ENCODE data around the gene NLGN1. TPM values are rescaled to one million over a fixed set of nuclear protein-coding genes. Genes with fewer than 3 reads are reported as not detected.

NLGN1 gene
- total and polyA plus RNA-seq, 2 of the 8 experiments (the other 6 are each of a cell fraction or from before 2014, with no cell fraction given): 7.8 to 14.8 TPM

- TF ChIP-seq CHD7 (IDR thresholded peaks at IDR 0.05; ENCODE audit: insufficient replicate concordance, low read length): no peak
- no peak for TF ChIP-seq YY1 (IDR thresholded peaks at IDR 0.05; ENCODE audit: low read depth, low read length)
- TF ChIP-seq ATF3 (IDR thresholded peaks at IDR 0.05; ENCODE audit: insufficient read depth, low read depth, low read length): no peak
- TF ChIP-seq CEBPB (IDR thresholded peaks at IDR 0.05; ENCODE audit: low read depth, low read length): no peak
- TF ChIP-seq GTF2F1 (IDR thresholded peaks at IDR 0.05; ENCODE audit: borderline replicate concordance, low read depth, low read length): no peak
- no peak for TF ChIP-seq ASH2L (IDR thresholded peaks at IDR 0.05; ENCODE audit: low read length)
- no peak for TF ChIP-seq JUN (IDR thresholded peaks at IDR 0.05; ENCODE audit: low read depth, low read length)
- TF ChIP-seq EGR1 (IDR thresholded peaks at IDR 0.05; ENCODE audit: borderline replicate concordance, low read depth, low read length): no peak
- no peak for TF ChIP-seq EP300 (IDR thresholded peaks at IDR 0.05; ENCODE audit: borderline replicate concordance in 1 of 2, low read depth in 2 of 2, low read length in 2 of 2)
- TF ChIP-seq RBBP5 (IDR thresholded peaks at IDR 0.05; ENCODE audit: borderline replicate concordance, low read depth, low read length): no peak
- no peak for TF ChIP-seq CHD2 (IDR thresholded peaks at IDR 0.05; ENCODE audit: low read length)
- TF ChIP-seq KDM1A (IDR thresholded peaks at IDR 0.05; ENCODE audit: borderline replicate concordance, low read length): no peak
Measured at GRCh38 chr3:173702561-173702960, 305.0 kb downstream of the NLGN1 start (continued).
